Liver (tissue), 9 donors: ENCODE measurements around the gene FAT2. TPM values are rescaled to one million over a fixed set of nuclear protein-coding genes. Genes with fewer than 3 reads are reported as not detected.

Source experiments
- DNase-seq: peaks from one replicate; pipeline ENCODE4 v3.0.0-alpha.2; 2017; ENCODE audit warnings: low spot score
- H3K27ac ChIP-seq, 2 donors: one replicate each; pipeline ENCODE4 v1.7.0; 2013; ENCODE audit warnings: inconsistent platforms in 2 of 2, low read length in 2 of 2, control low read depth in 1 of 2, low read depth in 1 of 2, mild to moderate bottlenecking in 1 of 2
- H3K27me3 ChIP-seq, 4 donors: one replicate each; pipeline versions ENCODE4 v1.6.1 to v1.7.0; 2013; ENCODE audit warnings: low read length in 3 of 4, inconsistent platforms in 1 of 4, mild to moderate bottlenecking in 1 of 4, moderate library complexity in 1 of 4; ENCODE audit not compliant: control insufficient read depth in 4 of 4, insufficient read depth in 4 of 4
- H3K36me3 ChIP-seq, 4 donors: one replicate each; pipeline versions ENCODE4 v1.6.1 to v1.7.0; 2013; ENCODE audit warnings: low read length in 3 of 4, mild to moderate bottlenecking in 3 of 4, low read depth in 1 of 4, moderate library complexity in 1 of 4; ENCODE audit not compliant: control insufficient read depth in 4 of 4, insufficient read depth in 3 of 4
- H3K4me1 ChIP-seq, 4 donors: one replicate each; pipeline versions ENCODE4 v1.6.1 to v1.7.0; 2013; ENCODE audit warnings: low read length in 3 of 4, mild to moderate bottlenecking in 3 of 4, moderate library complexity in 1 of 4; ENCODE audit not compliant: control insufficient read depth in 4 of 4, insufficient read depth in 4 of 4
- H3K4me3 ChIP-seq, 3 donors: one replicate each; pipeline versions ENCODE4 v1.6.1 to v1.7.0; 2013; ENCODE audit warnings: low read length in 3 of 3, control low read depth in 1 of 3, low read depth in 1 of 3, mild to moderate bottlenecking in 1 of 3
- H3K9ac ChIP-seq, 2 donors: one replicate each; pipeline ENCODE4 v1.7.0; 2013; ENCODE audit warnings: low read length in 2 of 2, mild to moderate bottlenecking in 2 of 2, moderate library complexity in 2 of 2, control low read depth in 1 of 2, low read depth in 1 of 2
- H3K9me3 ChIP-seq, 4 donors: one replicate each; pipeline versions ENCODE4 v1.6.1 to v1.7.0; 2013; ENCODE audit warnings: low read length in 3 of 4; ENCODE audit not compliant: control insufficient read depth in 4 of 4
- ATF3 ChIP-seq: IDR thresholded peaks from 2 replicates; pipeline ENCODE4 v1.6.1; 2016; ENCODE audit warnings: antibody characterized with exemption
- CTCF ChIP-seq: fragments of 150-350 bp; IDR thresholded peaks from 2 replicates; pipeline ENCODE4 v1.5.1; 2017; ENCODE audit warnings: improper control_type of control experiment, low read depth, low read length; ENCODE audit not compliant: missing input control
- EGR1 ChIP-seq, 2 donors: IDR thresholded peaks; 2 replicates each; pipeline ENCODE4 v1.6.1; 2016 to 2018; ENCODE audit warnings: antibody characterized with exemption in 2 of 2, low read depth in 2 of 2
- FOXA2 ChIP-seq: IDR thresholded peaks from 2 replicates; pipeline ENCODE4 v1.6.1; 2016; ENCODE audit warnings: antibody characterized with exemption
- GABPA ChIP-seq, 2 donors: IDR thresholded peaks in 1 of 2; conservative IDR thresholded peaks in 1 of 2; 2 replicates each; pipeline ENCODE4 v1.6.1; 2016; ENCODE audit warnings: antibody characterized with exemption in 2 of 2, mild to moderate bottlenecking in 1 of 2, moderate library complexity in 1 of 2
- HNF4G ChIP-seq: IDR thresholded peaks from 2 replicates; pipeline ENCODE4 v1.6.1; 2016; ENCODE audit warnings: antibody characterized with exemption
- JUND ChIP-seq, 2 donors: IDR thresholded peaks; 2 replicates each; pipeline ENCODE4 v1.6.1; 2016; ENCODE audit warnings: antibody characterized with exemption in 2 of 2
- NR2F2 ChIP-seq: IDR thresholded peaks from 2 replicates; pipeline ENCODE4 v1.6.1; 2016; ENCODE audit warnings: antibody characterized with exemption
- RAD21 ChIP-seq, 2 donors: IDR thresholded peaks; 2 replicates each; pipeline ENCODE4 v1.6.1; 2016; ENCODE audit warnings: antibody characterized with exemption in 2 of 2, mild to moderate bottlenecking in 2 of 2
- REST ChIP-seq: IDR thresholded peaks from 2 replicates; pipeline ENCODE4 v1.6.1; 2016; ENCODE audit warnings: antibody characterized with exemption, mild to moderate bottlenecking
- TAF1 ChIP-seq: conservative IDR thresholded peaks from 2 replicates; pipeline ENCODE4 v1.6.1; 2016; ENCODE audit warnings: antibody characterized with exemption, mild to moderate bottlenecking
- YY1 ChIP-seq: IDR thresholded peaks from 2 replicates; pipeline ENCODE4 v1.6.1; 2016; ENCODE audit warnings: antibody characterized with exemption, mild to moderate bottlenecking
- ZBTB33 ChIP-seq: IDR thresholded peaks from 2 replicates; pipeline ENCODE4 v1.6.1; 2016; ENCODE audit warnings: antibody characterized with exemption
- WGBS: extraction: QIAGEN DNeasy Blood & Tissue Kit; methylation state at CpG from one replicate; pipeline ENCODE4 v1.1.7; 2013; 5-methylcytosine and 5-hydroxymethylcytosine counted together
- polyA plus RNA-seq, 2 donors: library from polyadenylated mRNA; stranded (reverse) in 1 of 2; unstranded in 1 of 2; fragments of 200-250 nt in 1 of 2; fragments of >200 nt in 1 of 2; fragmentation: Nextera tagmentation in 1 of 2; extraction: Ambion mirVana in 1 of 2; gene quantifications; one replicate each; pipeline versions ENCODE4 v1.2.1 to v1.2.3, GENCODE V29; 2013 to 2015
- total RNA-seq, 2 donors: library from RNA; depleted of rRNA; stranded (reverse); fragments of >200 nt; gene quantifications; one replicate each; pipeline ENCODE4 v1.2.3, GENCODE V29; 2014
- donor health status: healthy.
- donor health status: healthy.
- donor health status: healthy.
- donor health status: healthy.
- donor health status: healthy.

The FAT2 gene
- total and polyA plus RNA-seq, 4 donors, result under 0.01 to 0.07 TPM; not detected in 2

GRCh38 chr5:151607304-151607703, 16.2 kb upstream of the FAT2 start:
- no peaks in the 10 kb centered on the region for H3K9me3 ChIP-seq
- 92% methylated on average over 3 of the region's 3 CpGs for WGBS

More at GRCh38 chr5:151607304-151607703, 16.2 kb upstream of the FAT2 start:
- H3K27ac ChIP-seq, result no peak overlapping the region
- no peak for DNase-seq
- H3K27me3 ChIP-seq, result peaks cover 0 to 8% (median 0%) of the 10 kb centered on the region in 4 donors
- no peak overlapping the region for H3K4me3 ChIP-seq
- no peaks in the 10 kb centered on the region for H3K36me3 ChIP-seq
- no peak for TF ChIP-seq REST
- TF ChIP-seq YY1, result no peak
- TF ChIP-seq ATF3, result no peak
- TF ChIP-seq GABPA (IDR thresholded peaks at IDR 0.05 in 1 of 2, conservative IDR thresholded peaks at IDR 0.05 in 1 of 2), result no peak
- no peak for TF ChIP-seq HNF4G
- TF ChIP-seq TAF1, result no peak
- TF ChIP-seq CTCF, result no peak
- TF ChIP-seq RAD21 (IDR thresholded peaks at IDR 0.05), result no peak
- TF ChIP-seq EGR1 (IDR thresholded peaks at IDR 0.05; ENCODE audit: low read depth in 2 of 2), result no peak
- TF ChIP-seq FOXA2, result no peak
- TF ChIP-seq JUND (IDR thresholded peaks at IDR 0.05), result no peak
- no peak for TF ChIP-seq NR2F2
- TF ChIP-seq ZBTB33, result no peak
- no peak overlapping the region for H3K9ac ChIP-seq
- no peaks in the 10 kb centered on the region for H3K4me1 ChIP-seq
